Ishikawa (cell line): ENCODE data around the gene PITX3.

Experiments
- CEBPB ChIP-seq: IDR thresholded peaks from 2 replicates; pipeline ENCODE4 v1.6.1; 2012
- CREB1 ChIP-seq: IDR thresholded peaks from 2 replicates; pipeline ENCODE4 v1.6.1; 2012; ENCODE audit warnings: low read depth
- EGR1 ChIP-seq: IDR thresholded peaks from 2 replicates; pipeline ENCODE4 v1.6.1; 2012
- EP300 ChIP-seq: IDR thresholded peaks from 2 replicates; pipeline ENCODE4 v1.6.1; 2012; ENCODE audit warnings: borderline replicate concordance
- FOXM1 ChIP-seq: IDR thresholded peaks from 2 replicates; pipeline ENCODE4 v1.6.1; 2012; ENCODE audit warnings: low read depth, borderline replicate concordance
- NFIC ChIP-seq: IDR thresholded peaks from 2 replicates; pipeline ENCODE4 v1.6.1; 2012
- RAD21 ChIP-seq: IDR thresholded peaks from 2 replicates; pipeline ENCODE4 v1.6.1; 2012; ENCODE audit warnings: low read depth
- TAF1 ChIP-seq: IDR thresholded peaks from 2 replicates; pipeline ENCODE4 v1.6.1; 2012; ENCODE audit warnings: low read depth, mild to moderate bottlenecking
- TCF12 ChIP-seq: IDR thresholded peaks from 2 replicates; pipeline ENCODE4 v1.6.1; 2012; ENCODE audit warnings: low read depth
- TEAD4 ChIP-seq: IDR thresholded peaks from 2 replicates; pipeline ENCODE4 v1.6.1; 2012
- YY1 ChIP-seq: IDR thresholded peaks from 2 replicates; pipeline ENCODE4 v1.6.1; 2012; ENCODE audit warnings: low read depth
- ZBTB7A ChIP-seq: IDR thresholded peaks from 2 replicates; pipeline ENCODE4 v1.6.1; 2012; ENCODE audit warnings: low read depth
- TF ChIP-seq, protein P1 (sequence below): IDR thresholded peaks from 2 replicates; pipeline ENCODE4 v1.6.1; 2012
- TF ChIP-seq, protein P2 (sequence below): IDR thresholded peaks from 2 replicates; pipeline ENCODE4 v1.6.1; 2012
- TF ChIP-seq, protein P3 (sequence below): IDR thresholded peaks from 2 replicates; pipeline ENCODE4 v1.6.1; 2012; ENCODE audit warnings: low read depth, mild to moderate bottlenecking

Gene PITX3

DNA sequence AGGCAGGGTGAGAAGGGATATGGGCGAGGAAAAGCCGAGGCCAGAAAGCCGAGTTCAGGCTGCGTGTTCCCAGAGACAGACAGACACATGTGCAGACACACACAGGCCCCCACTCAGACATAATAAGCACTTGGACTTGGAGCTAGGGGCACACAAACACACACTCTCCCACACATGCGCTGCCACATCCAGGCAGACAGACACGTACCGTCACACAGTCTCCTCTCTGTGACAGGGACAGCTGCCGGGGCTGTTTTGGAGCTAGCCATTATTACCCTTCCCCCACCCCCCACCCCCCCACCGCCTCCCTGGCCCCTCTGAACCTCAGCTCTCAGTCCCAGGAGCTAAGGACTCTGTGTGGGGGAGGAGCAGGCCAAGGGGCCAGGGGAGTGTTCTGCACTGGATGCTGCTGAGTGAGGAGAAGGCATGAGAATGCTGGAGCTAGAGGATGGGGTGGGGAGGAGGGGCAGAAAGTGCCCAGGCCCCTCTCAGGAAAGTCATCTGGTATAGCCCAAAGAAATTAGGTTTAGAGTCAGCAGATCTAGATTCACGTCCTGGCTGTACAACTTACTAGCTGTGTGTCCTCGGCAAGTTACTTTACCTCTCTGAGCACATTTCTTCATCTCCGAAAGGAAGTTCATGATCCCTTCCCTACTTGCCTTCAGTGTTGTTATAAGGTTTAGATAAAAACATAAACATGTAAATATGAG is 6.3 kb downstream of the PITX3 start:
- TF ChIP-seq TCF12 (no peak), FOXM1 (no peak), EP300 (no peak), EGR1 (no peak), CREB1 (no peak), YY1 (no peak), TAF1 (no peak)
- TF ChIP-seq, protein P1, sequence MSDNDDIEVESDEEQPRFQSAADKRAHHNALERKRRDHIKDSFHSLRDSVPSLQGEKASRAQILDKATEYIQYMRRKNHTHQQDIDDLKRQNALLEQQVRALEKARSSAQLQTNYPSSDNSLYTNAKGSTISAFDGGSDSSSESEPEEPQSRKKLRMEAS = no peak

DNA sequence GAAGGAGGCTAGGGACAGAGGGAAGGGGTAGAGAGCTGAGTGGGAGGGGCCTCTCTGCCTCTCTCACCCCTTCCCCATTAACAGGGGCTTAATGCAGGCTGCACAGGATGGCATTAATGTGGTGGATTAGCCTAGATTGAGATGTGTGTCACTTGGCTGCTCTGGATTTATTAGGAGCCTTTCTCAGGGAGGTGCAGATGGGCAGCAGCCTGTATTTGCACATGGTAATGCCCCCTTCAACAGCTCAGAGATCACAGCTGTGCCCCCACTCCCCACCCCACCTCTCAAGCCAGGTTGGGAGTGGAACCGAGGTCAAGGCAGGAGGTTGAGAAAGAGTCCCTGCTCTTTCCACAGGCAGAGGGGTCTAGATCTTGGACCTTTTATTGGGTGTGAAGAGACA is 7.3 kb downstream of the PITX3 start:
- TF ChIP-seq EP300 (no peak), NFIC (no peak), TAF1 (no peak), CEBPB (no peak), RAD21 (no peak), YY1 (no peak), TEAD4 (no peak)
- TF ChIP-seq, protein P2, sequence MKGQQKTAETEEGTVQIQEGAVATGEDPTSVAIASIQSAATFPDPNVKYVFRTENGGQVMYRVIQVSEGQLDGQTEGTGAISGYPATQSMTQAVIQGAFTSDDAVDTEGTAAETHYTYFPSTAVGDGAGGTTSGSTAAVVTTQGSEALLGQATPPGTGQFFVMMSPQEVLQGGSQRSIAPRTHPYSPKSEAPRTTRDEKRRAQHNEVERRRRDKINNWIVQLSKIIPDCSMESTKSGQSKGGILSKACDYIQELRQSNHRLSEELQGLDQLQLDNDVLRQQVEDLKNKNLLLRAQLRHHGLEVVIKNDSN = no peak
- TF ChIP-seq, protein P3, sequence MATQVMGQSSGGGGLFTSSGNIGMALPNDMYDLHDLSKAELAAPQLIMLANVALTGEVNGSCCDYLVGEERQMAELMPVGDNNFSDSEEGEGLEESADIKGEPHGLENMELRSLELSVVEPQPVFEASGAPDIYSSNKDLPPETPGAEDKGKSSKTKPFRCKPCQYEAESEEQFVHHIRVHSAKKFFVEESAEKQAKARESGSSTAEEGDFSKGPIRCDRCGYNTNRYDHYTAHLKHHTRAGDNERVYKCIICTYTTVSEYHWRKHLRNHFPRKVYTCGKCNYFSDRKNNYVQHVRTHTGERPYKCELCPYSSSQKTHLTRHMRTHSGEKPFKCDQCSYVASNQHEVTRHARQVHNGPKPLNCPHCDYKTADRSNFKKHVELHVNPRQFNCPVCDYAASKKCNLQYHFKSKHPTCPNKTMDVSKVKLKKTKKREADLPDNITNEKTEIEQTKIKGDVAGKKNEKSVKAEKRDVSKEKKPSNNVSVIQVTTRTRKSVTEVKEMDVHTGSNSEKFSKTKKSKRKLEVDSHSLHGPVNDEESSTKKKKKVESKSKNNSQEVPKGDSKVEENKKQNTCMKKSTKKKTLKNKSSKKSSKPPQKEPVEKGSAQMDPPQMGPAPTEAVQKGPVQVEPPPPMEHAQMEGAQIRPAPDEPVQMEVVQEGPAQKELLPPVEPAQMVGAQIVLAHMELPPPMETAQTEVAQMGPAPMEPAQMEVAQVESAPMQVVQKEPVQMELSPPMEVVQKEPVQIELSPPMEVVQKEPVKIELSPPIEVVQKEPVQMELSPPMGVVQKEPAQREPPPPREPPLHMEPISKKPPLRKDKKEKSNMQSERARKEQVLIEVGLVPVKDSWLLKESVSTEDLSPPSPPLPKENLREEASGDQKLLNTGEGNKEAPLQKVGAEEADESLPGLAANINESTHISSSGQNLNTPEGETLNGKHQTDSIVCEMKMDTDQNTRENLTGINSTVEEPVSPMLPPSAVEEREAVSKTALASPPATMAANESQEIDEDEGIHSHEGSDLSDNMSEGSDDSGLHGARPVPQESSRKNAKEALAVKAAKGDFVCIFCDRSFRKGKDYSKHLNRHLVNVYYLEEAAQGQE = no peak

DNA sequence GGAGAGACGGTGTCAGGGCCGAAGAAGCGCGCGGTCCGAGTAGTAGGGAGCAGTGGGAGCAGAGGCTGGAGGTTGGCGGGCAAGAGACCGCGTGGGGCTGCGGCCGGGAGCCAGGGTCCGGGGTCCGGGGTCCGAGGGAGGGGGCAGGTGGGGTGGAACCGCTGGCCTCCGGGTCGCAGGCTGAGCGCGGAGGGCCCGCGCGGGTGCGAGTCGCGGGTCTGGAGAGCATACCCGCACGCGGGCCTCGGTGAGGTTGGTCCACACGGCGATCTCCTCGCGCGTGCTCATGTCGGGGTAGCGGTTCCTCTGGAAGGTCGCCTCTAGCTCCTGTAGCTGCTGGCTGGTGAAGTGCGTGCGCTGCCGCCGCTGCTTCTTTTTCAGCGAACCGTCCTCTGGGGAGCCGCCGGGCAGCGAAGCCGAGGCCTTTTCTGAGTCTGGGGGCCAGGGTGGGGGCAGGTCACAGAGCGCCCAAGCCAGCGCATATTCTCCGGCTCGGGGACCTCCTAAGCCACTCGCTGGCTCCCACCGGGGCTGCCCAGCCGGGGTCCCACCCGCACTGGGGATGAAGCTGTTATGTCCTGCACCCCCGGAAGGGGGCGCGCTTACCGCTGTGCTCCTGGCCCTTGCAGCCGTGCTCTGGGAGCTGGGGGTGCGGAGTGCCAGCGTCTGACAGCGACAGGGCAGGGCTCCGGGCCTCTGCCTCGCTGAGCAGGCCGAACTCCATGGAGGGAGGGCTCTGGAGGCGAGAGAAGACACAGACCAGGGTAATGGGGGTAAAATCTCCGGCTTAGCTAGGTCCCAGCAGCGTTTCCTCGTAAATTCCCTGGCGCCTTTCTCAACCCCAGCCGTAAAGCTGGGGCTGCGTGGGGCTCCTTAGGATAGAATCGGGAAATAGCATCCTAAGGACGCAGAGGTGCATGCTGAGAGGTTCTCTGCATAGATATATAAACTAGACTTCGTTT is 9.7 kb downstream of the PITX3 start:
- TF ChIP-seq, protein P3 = no peak
- TF ChIP-seq FOXM1 (peak; percentile 14; the same call in 1 of the 2 replicates), TEAD4 (no peak), NFIC (no peak), TAF1 (no peak; the same call in 1 of the 2 replicates), RAD21 (peak; percentile 76), CEBPB (no peak), EGR1 (no peak), ZBTB7A (peak; percentile 35), TCF12 (no peak)
- TF ChIP-seq, protein P2 = no peak
- TF ChIP-seq, protein P1 = peak; percentile 20; the same call in 1 of the 2 replicates

DNA sequence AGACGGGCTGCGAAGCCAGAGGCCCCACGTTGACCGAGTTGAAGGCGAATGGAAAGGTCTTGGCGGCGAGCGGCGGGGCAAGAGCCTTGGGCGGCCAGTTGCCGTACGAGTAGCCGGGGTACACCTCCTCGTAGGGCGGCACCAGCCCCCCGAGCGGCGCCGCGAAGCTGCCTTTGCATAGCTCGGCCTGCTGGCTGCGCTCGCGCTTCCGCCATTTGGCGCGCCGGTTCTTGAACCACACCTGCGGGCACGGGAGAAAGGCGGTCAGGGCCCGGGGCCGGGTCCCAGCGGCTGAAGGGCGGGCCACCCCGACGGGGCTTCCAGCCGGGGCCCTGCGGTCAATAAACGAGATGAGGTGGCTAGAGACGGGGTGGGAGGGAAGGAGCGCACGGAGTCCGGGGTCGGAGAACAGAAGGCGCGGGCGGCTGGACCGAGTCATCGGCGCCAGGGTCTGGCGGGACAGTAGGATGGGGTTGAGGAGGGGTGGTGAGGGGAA is 10.4 kb downstream of the PITX3 start:
- TF ChIP-seq NFIC = no peak
- TF ChIP-seq, protein P1 = peak; percentile 55
- no peak for TF ChIP-seq CEBPB
- TF ChIP-seq TCF12 = 0 out of 2 replicates have a peak, but pooled peaks have one; percentile 2
- TF ChIP-seq ZBTB7A = no peak; the same call in 1 of the 2 replicates
- TF ChIP-seq YY1 = peak; percentile 74
- TF ChIP-seq RAD21 = peak; percentile 43; the same call in 1 of the 2 replicates
- no peak for TF ChIP-seq TEAD4
- no peak for TF ChIP-seq EGR1
- TF ChIP-seq EP300 = no peak
- TF ChIP-seq, protein P2 = no peak
- TF ChIP-seq TAF1 = no peak; the same call in none of the 2 replicates
- TF ChIP-seq, protein P3 = no peak
- TF ChIP-seq CREB1 = no peak
- no peak for TF ChIP-seq FOXM1
